Keratinocyte (primary cell): ENCODE measurements around the gene OAF. TPM values are rescaled to one million over a fixed set of nuclear protein-coding genes. Genes with fewer than 3 reads are reported as not detected.

Source experiments
- DNase-seq: peaks from one replicate; pipeline ENCODE4 v3.0.0-alpha.2; 2011; ENCODE audit warnings: low read depth, missing footprints, low spot score
- FAIRE-seq: peaks from 2 replicates; lab custom pipeline; 2011; peaks lifted over from hg19 to GRCh38; lab: Jason Lieb, UNC
- H2AFZ ChIP-seq: 2 replicates; pipeline ENCODE4 v1.6.0; 2012; ENCODE audit warnings: low read length, control low read depth, inconsistent platforms; ENCODE audit not compliant: control insufficient read depth
- H3K27ac ChIP-seq: 2 replicates; pipeline ENCODE4 v1.5.1; 2011; ENCODE audit warnings: low read length; ENCODE audit not compliant: control insufficient read depth, insufficient read depth
- H3K27me3 ChIP-seq: 3 replicates; pipeline ENCODE4 v1.6.0; 2011; ENCODE audit warnings: low read length; ENCODE audit not compliant: control insufficient read depth, insufficient read depth; ENCODE audit errors: extremely low read depth
- H3K36me3 ChIP-seq, 2 experiments: 2 replicates in 1 of 2; 3 replicates in 1 of 2; pipeline ENCODE4 v1.5.1; 2011; ENCODE audit warnings: low read length in 2 of 2, mild to moderate bottlenecking in 1 of 2; ENCODE audit not compliant: control insufficient read depth in 2 of 2, insufficient read depth in 2 of 2; ENCODE audit errors: extremely low read depth in 1 of 2
- H3K4me1 ChIP-seq: 3 replicates; pipeline ENCODE4 v1.5.1; 2011; ENCODE audit warnings: low read length; ENCODE audit not compliant: control insufficient read depth, insufficient read depth; ENCODE audit errors: extremely low read depth
- H3K4me2 ChIP-seq: 3 replicates; pipeline ENCODE4 v1.6.0; 2011; ENCODE audit warnings: low read depth, low read length; ENCODE audit not compliant: control insufficient read depth, insufficient read depth; ENCODE audit errors: extremely low read depth
- H3K4me3 ChIP-seq, 3 experiments: fragments of 200-600 bp in 1 of 3; sonication (generic) in 1 of 3; 2 replicates in 2 of 3; 3 replicates in 1 of 3; pipeline ENCODE4 v1.5.1; 2011 to 2016; ENCODE audit warnings: low read length in 3 of 3, mild to moderate bottlenecking in 3 of 3, control low read depth in 2 of 3, inconsistent platforms in 1 of 3, low read depth in 1 of 3, mixed read lengths in 1 of 3, mixed run types in 1 of 3, moderate library complexity in 1 of 3; ENCODE audit not compliant: control insufficient read depth in 2 of 3, insufficient read depth in 2 of 3; ENCODE audit errors: extremely low read depth in 1 of 3
- H3K79me2 ChIP-seq: 2 replicates; pipeline ENCODE4 v1.6.0; 2012; ENCODE audit warnings: low read length; ENCODE audit not compliant: control insufficient read depth, insufficient read depth
- H3K9ac ChIP-seq: 3 replicates; pipeline ENCODE4 v1.6.0; 2011; ENCODE audit warnings: low read length; ENCODE audit not compliant: control insufficient read depth, insufficient read depth; ENCODE audit errors: extremely low read depth
- H3K9me1 ChIP-seq: 3 replicates; pipeline ENCODE4 v1.6.0; 2011; ENCODE audit warnings: low read length; ENCODE audit not compliant: control insufficient read depth, insufficient read depth; ENCODE audit errors: extremely low read depth
- H3K9me3 ChIP-seq: 2 replicates; pipeline ENCODE4 v1.5.1; 2012; ENCODE audit warnings: low read depth, low read length; ENCODE audit not compliant: control insufficient read depth
- H4K20me1 ChIP-seq: 3 replicates; pipeline ENCODE4 v1.6.0; 2011; ENCODE audit warnings: low read length; ENCODE audit not compliant: control insufficient read depth, insufficient read depth; ENCODE audit errors: extremely low read depth
- CTCF ChIP-seq, 3 experiments: IDR thresholded peaks in 1 of 3; conservative IDR thresholded peaks in 1 of 3; optimal IDR thresholded peaks in 1 of 3; 2 replicates in 2 of 3; 3 replicates in 1 of 3; pipeline versions ENCODE3 to v1.5.1; 2011; ENCODE audit warnings: low read length in 3 of 3, mild to moderate bottlenecking in 3 of 3, moderate library complexity in 2 of 3, control low read depth in 1 of 3, inconsistent platforms in 1 of 3; ENCODE audit not compliant: insufficient read depth in 2 of 3; ENCODE audit errors: extremely low read depth in 1 of 3
- EZH2 ChIP-seq: IDR thresholded peaks from one replicate; pipeline ENCODE4 v1.6.1; 2012; ENCODE audit warnings: inconsistent platforms, mild to moderate bottlenecking, low read length, moderate library complexity
- dilution Hi-C: fragments of 300-500 bp; cut with MboI; formaldehyde crosslinking; loops from one replicate; pipeline ENCODE4 v1.7.0; 2020; ENCODE audit warnings: low sequenced_read_pairs; ENCODE audit not compliant: extremely low pct_ligation_motif_present
- polyA plus RNA-seq, 5 experiments: library from polyadenylated mRNA; depleted of rRNA in 3 of 5; stranded (reverse) in 3 of 5; stranded (forward) in 1 of 5; unstranded in 1 of 5; fragments of >200 nt; gene quantifications; 1 replicate in 1 of 5; 2 replicates in 3 of 5; 3 replicates in 1 of 5; pipeline versions ENCODE4 v1.2.1 to v1.2.3, GENCODE V29; 2011 to 2012; ENCODE audit warnings: missing spikeins in 2 of 5, low read depth in 1 of 5, low replicate concordance in 1 of 5

OAF gene
- polyA plus RNA-seq, 1 donor (not counting 4 experiments of a cell fraction or from before 2014, with no cell fraction given): 11.2 TPM

GRCh38 chr11:120188371-120188770, 22.5 kb upstream of the OAF start:
- Histone ChIP-seq H2AFZ (no peak overlapping the region), H3K9me1 (no peaks in the 10 kb centered on the region), H3K79me2 (no peaks in the 10 kb centered on the region), H3K9me3 (no peaks in the 10 kb centered on the region), H4K20me1 (no peaks in the 10 kb centered on the region), H3K27me3 (peaks cover 18% of the 10 kb centered on the region), H3K36me3 (no peaks in the 10 kb centered on the region), H3K4me1 (peaks cover 10% of the 10 kb centered on the region), H3K4me2 (no peak overlapping the region), H3K4me3 (no peak overlapping the region), H3K27ac (no peak overlapping the region), H3K9ac (no peak overlapping the region)
- dilution Hi-C loops: no loop called here
- FAIRE-seq: no peak
- no peak for DNase-seq
- TF ChIP-seq CTCF (optimal IDR thresholded peaks at IDR 0.05 in 1 of 3, IDR thresholded peaks at IDR 0.05 in 1 of 3, conservative IDR thresholded peaks at IDR 0.05 in 1 of 3; ENCODE audit: extremely low read depth in 1 of 3, insufficient read depth in 2 of 3, low read length in 3 of 3) (no peak), EZH2 (no peak)

GRCh38 chr11:120188811-120189455, 21.9 kb upstream of the OAF start:
- Histone ChIP-seq H3K4me3 (no peak overlapping the region), H3K79me2 (no peaks in the 10 kb centered on the region), H3K27ac (no peak overlapping the region), H3K27me3 (peaks cover 20% of the 10 kb centered on the region), H3K4me1 (peaks cover 10% of the 10 kb centered on the region), H3K36me3 (no peaks in the 10 kb centered on the region), H3K9me1 (no peaks in the 10 kb centered on the region), H3K9ac (no peak overlapping the region), H3K9me3 (no peaks in the 10 kb centered on the region), H4K20me1 (no peaks in the 10 kb centered on the region), H3K4me2 (no peak overlapping the region), H2AFZ (no peak overlapping the region)
- FAIRE-seq: no peak
- dilution Hi-C loops: no loop called here
- DNase-seq: no peak
- TF ChIP-seq EZH2 (no peak), CTCF (optimal IDR thresholded peaks at IDR 0.05 in 1 of 3, IDR thresholded peaks at IDR 0.05 in 1 of 3, conservative IDR thresholded peaks at IDR 0.05 in 1 of 3; ENCODE audit: extremely low read depth in 1 of 3, insufficient read depth in 2 of 3, low read length in 3 of 3) (no peak)
